SK-N-SH treated with all-trans-retinoic acid at 6 μM for 48 hours (cell line): ENCODE data around the gene S100A11.

Experiments used
- ARNTL ChIP-seq: fragments of 450-650 bp; formaldehyde crosslinking; IDR thresholded peaks from 2 replicates; pipeline ENCODE4 v1.5.0; 2020; ENCODE audit warnings: low read depth, mild to moderate bottlenecking, moderate library complexity, borderline replicate concordance
- ESRRG ChIP-seq: fragments of 250-450 bp; sonication (Bioruptor Pico); IDR thresholded peaks from 2 replicates; pipeline ENCODE4 v1.6.1; 2021; ENCODE audit warnings: mild to moderate bottlenecking
- OSR1 ChIP-seq: fragments of 250-450 bp; sonication (Bioruptor Pico); IDR thresholded peaks from 2 replicates; pipeline ENCODE4 v1.8.0; 2022; ENCODE audit warnings: moderate library complexity, mild to moderate bottlenecking, inconsistent platforms
- PPARA ChIP-seq: fragments of 250-450 bp; sonication (Bioruptor Pico); IDR thresholded peaks from 2 replicates; pipeline ENCODE4 v1.5.0; 2020; ENCODE audit warnings: mild to moderate bottlenecking, borderline replicate concordance
- RARB ChIP-seq: fragments of 250-450 bp; sonication (Bioruptor Pico); IDR thresholded peaks from 2 replicates; pipeline ENCODE4 v1.8.0; 2021; ENCODE audit warnings: mild to moderate bottlenecking, moderate library complexity
- TCF4 ChIP-seq: fragments of 250-450 bp; sonication (Bioruptor Pico); IDR thresholded peaks from 2 replicates; pipeline ENCODE4 v1.8.0; 2021; ENCODE audit warnings: mild to moderate bottlenecking, moderate library complexity, borderline replicate concordance
- ZC3H10 ChIP-seq: fragments of 250-450 bp; sonication (Bioruptor Pico); IDR thresholded peaks from 2 replicates; pipeline ENCODE4 v1.5.1; 2021; ENCODE audit warnings: mild to moderate bottlenecking, moderate library complexity
- ZFP3 ChIP-seq: fragments of 250-450 bp; sonication (Bioruptor Pico); IDR thresholded peaks from 2 replicates; pipeline ENCODE4 v1.5.0; 2020; ENCODE audit warnings: mild to moderate bottlenecking, moderate library complexity
- ZFP30 ChIP-seq: fragments of 450-650 bp; formaldehyde crosslinking; IDR thresholded peaks from 2 replicates; pipeline ENCODE4 v1.5.0; 2022; ENCODE audit warnings: mild to moderate bottlenecking, moderate library complexity
- ZNF565 ChIP-seq: fragments of 450-650 bp; formaldehyde crosslinking; conservative IDR thresholded peaks from 2 replicates; pipeline ENCODE4 v1.5.0; 2020; ENCODE audit warnings: low read depth, mild to moderate bottlenecking, moderate library complexity
- ZNF70 ChIP-seq: fragments of 450-650 bp; formaldehyde crosslinking; IDR thresholded peaks from 2 replicates; pipeline ENCODE4 v1.5.0; 2020; ENCODE audit warnings: mild to moderate bottlenecking, moderate library complexity
- TF ChIP-seq, protein P1 (sequence below): fragments of 250-450 bp; sonication (Bioruptor Pico); IDR thresholded peaks from 2 replicates; pipeline ENCODE4 v1.8.0; 2021; ENCODE audit warnings: low read depth, mild to moderate bottlenecking, moderate library complexity, borderline replicate concordance
- TF ChIP-seq, protein P2 (sequence below): fragments of 250-450 bp; sonication (Bioruptor Pico); IDR thresholded peaks from 2 replicates; pipeline ENCODE4 v1.8.0; 2020; ENCODE audit warnings: mild to moderate bottlenecking, moderate library complexity, borderline replicate concordance
- TF ChIP-seq, protein P3 (sequence below): fragments of 250-450 bp; sonication (Bioruptor Pico); IDR thresholded peaks from 2 replicates; pipeline ENCODE4 v1.5.1; 2020; ENCODE audit warnings: low read depth, mild to moderate bottlenecking, moderate library complexity

DNA sequence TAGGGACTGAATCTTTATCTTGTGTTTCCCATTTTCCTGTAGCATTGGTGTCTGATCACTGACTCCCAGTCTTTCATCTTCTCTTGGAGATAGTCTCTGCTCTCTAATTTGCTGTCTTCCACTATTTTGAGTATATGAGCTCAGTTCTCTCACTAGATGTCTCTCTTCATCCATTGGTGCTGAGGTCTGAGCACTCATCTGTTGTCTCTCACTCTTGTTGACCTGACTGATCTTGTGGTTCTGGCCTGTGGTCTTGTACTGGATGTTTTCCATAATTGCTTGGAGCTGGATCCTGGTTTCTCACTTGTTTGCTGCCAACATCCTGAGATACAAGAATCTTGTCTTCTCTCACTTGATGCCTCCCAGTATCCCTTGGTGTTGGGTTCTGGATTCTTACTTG is 25.1 kb upstream of the S100A11 start:
- TF ChIP-seq ZFP3 (CRISPR knock-in tag) = no peak
- TF ChIP-seq, protein P1, sequence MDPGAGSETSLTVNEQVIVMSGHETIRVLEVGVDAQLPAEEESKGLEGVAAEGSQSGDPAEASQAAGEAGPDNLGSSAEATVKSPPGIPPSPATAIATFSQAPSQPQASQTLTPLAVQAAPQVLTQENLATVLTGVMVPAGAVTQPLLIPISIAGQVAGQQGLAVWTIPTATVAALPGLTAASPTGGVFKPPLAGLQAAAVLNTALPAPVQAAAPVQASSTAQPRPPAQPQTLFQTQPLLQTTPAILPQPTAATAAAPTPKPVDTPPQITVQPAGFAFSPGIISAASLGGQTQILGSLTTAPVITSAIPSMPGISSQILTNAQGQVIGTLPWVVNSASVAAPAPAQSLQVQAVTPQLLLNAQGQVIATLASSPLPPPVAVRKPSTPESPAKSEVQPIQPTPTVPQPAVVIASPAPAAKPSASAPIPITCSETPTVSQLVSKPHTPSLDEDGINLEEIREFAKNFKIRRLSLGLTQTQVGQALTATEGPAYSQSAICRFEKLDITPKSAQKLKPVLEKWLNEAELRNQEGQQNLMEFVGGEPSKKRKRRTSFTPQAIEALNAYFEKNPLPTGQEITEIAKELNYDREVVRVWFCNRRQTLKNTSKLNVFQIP (CRISPR knock-in tag) = no peak
- no peak for TF ChIP-seq ESRRG (CRISPR knock-in tag)
- TF ChIP-seq, protein P2, sequence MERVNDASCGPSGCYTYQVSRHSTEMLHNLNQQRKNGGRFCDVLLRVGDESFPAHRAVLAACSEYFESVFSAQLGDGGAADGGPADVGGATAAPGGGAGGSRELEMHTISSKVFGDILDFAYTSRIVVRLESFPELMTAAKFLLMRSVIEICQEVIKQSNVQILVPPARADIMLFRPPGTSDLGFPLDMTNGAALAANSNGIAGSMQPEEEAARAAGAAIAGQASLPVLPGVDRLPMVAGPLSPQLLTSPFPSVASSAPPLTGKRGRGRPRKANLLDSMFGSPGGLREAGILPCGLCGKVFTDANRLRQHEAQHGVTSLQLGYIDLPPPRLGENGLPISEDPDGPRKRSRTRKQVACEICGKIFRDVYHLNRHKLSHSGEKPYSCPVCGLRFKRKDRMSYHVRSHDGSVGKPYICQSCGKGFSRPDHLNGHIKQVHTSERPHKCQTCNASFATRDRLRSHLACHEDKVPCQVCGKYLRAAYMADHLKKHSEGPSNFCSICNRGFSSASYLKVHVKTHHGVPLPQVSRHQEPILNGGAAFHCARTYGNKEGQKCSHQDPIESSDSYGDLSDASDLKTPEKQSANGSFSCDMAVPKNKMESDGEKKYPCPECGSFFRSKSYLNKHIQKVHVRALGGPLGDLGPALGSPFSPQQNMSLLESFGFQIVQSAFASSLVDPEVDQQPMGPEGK (CRISPR knock-in tag) = no peak
- no peak for TF ChIP-seq TCF4 (CRISPR knock-in tag)
- no peak for TF ChIP-seq PPARA
- no peak for TF ChIP-seq RARB (CRISPR knock-in tag)
- TF ChIP-seq ZC3H10 (CRISPR knock-in tag) = no peak
- no peak for TF ChIP-seq ZFP30
- no peak for TF ChIP-seq ARNTL (CRISPR knock-in tag)
- TF ChIP-seq, protein P3, sequence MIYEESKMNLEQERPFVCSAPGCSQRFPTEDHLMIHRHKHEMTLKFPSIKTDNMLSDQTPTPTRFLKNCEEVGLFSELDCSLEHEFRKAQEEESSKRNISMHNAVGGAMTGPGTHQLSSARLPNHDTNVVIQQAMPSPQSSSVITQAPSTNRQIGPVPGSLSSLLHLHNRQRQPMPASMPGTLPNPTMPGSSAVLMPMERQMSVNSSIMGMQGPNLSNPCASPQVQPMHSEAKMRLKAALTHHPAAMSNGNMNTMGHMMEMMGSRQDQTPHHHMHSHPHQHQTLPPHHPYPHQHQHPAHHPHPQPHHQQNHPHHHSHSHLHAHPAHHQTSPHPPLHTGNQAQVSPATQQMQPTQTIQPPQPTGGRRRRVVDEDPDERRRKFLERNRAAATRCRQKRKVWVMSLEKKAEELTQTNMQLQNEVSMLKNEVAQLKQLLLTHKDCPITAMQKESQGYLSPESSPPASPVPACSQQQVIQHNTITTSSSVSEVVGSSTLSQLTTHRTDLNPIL (CRISPR knock-in tag) = no peak
- no peak for TF ChIP-seq ZNF70
- TF ChIP-seq OSR1 (CRISPR knock-in tag) = no peak
- TF ChIP-seq ZNF565 = no peak
